ENCODE measurements around the gene SLC35F3.

SLC35F3 gene

DNA sequence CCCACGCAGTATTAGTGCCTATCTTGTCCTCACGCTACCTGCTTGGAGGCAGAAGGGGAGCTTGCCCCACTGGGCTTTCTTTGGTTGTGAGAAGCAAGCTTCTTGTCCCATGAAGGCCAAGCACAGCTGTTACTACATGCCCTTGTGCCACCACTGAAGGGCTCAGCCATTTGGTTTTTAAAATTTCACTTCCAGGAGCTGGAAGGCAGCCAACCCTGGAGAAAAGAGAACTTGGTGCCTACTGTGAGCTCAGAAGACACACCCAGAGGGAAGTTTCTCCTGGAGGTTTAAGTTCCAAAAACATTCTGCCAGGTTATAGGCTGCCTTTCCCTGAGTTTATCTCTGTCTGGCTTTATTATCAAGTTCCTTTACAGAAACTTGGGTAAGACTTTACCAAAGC, 187.4 kb downstream of the SLC35F3 start:
- Histone ChIP-seq H3K4me1 (ENCODE audit: control insufficient read depth, low read length) (no peaks in the 10 kb centered on the region), H3F3A (ENCODE audit: control insufficient read depth, insufficient read depth) (no peaks in the 10 kb centered on the region), H3K9me2 (replicated peaks; ENCODE audit: control insufficient read depth, low read length) (no peaks in the 10 kb centered on the region), H4K20me1 (ENCODE audit: control insufficient read depth, insufficient read depth, low read depth, low read length) (no peaks in the 10 kb centered on the region), H3K9me3 (ENCODE audit: control insufficient read depth, insufficient read depth, low read length) (no peaks in the 10 kb centered on the region), H3K4me2 (ENCODE audit: low read length) (no peak overlapping the region), H3K36me3 (ENCODE audit: control insufficient read depth, low read length) (no peaks in the 10 kb centered on the region), H3K79me2 (ENCODE audit: control insufficient read depth, low read length) (no peaks in the 10 kb centered on the region), H3K27ac (ENCODE audit: low read depth, low read length) (no peak overlapping the region), H3K4me3 (ENCODE audit: low read length) (no peak overlapping the region), H3K27me3 (ENCODE audit: control insufficient read depth, low read length) (no peaks in the 10 kb centered on the region)
- TF ChIP-seq, protein P1, sequence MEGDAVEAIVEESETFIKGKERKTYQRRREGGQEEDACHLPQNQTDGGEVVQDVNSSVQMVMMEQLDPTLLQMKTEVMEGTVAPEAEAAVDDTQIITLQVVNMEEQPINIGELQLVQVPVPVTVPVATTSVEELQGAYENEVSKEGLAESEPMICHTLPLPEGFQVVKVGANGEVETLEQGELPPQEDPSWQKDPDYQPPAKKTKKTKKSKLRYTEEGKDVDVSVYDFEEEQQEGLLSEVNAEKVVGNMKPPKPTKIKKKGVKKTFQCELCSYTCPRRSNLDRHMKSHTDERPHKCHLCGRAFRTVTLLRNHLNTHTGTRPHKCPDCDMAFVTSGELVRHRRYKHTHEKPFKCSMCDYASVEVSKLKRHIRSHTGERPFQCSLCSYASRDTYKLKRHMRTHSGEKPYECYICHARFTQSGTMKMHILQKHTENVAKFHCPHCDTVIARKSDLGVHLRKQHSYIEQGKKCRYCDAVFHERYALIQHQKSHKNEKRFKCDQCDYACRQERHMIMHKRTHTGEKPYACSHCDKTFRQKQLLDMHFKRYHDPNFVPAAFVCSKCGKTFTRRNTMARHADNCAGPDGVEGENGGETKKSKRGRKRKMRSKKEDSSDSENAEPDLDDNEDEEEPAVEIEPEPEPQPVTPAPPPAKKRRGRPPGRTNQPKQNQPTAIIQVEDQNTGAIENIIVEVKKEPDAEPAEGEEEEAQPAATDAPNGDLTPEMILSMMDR (IDR thresholded peaks at IDR 0.05; ENCODE audit: low read depth, low read length, poor library complexity, severe bottlenecking), result no peak
- TF ChIP-seq EZH2phosphoT487 (IDR thresholded peaks at IDR 0.05; ENCODE audit: borderline replicate concordance, low read length), result no peak

DNA sequence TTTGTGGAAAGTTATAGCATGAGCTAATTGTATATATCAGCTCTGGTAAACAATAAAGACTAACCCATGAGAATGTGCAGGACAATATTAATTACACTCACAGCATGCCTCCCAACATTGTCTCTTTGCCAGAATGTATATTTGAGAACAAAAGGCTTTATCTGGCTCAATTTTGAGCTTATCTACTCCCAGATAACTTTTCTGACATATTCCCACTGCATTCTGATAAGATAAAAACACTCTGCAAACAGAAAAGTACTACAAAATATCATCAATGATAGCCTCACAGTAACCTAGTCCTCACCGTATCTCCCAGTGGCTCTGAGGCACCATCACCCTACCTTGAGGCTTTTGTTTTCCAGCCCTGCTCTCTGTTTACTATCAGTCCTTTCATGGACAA, 188.6 kb downstream of the SLC35F3 start:
- no peak overlapping the region for H3K4me2 ChIP-seq (ENCODE audit: low read length)
- no peak for TF ChIP-seq EZH2phosphoT487 (IDR thresholded peaks at IDR 0.05; ENCODE audit: borderline replicate concordance, low read length)
- TF ChIP-seq, protein P1 (IDR thresholded peaks at IDR 0.05; ENCODE audit: low read depth, low read length, poor library complexity, severe bottlenecking), result no peak
- no peaks in the 10 kb centered on the region for H3K27me3 ChIP-seq (ENCODE audit: control insufficient read depth, low read length)
- H3K4me3 ChIP-seq (ENCODE audit: low read length), result no peak overlapping the region
- no peaks in the 10 kb centered on the region for H3K9me2 ChIP-seq (replicated peaks; ENCODE audit: control insufficient read depth, low read length)
- H4K20me1 ChIP-seq (ENCODE audit: control insufficient read depth, insufficient read depth, low read depth, low read length), result no peaks in the 10 kb centered on the region
- no peaks in the 10 kb centered on the region; the same call in 1 of the 2 replicates for H3K9me3 ChIP-seq (ENCODE audit: control insufficient read depth, insufficient read depth, low read length)
- no peak overlapping the region for H3K27ac ChIP-seq (ENCODE audit: low read depth, low read length)
- H3K4me1 ChIP-seq (ENCODE audit: control insufficient read depth, low read length), result no peaks in the 10 kb centered on the region
- H3K36me3 ChIP-seq (ENCODE audit: control insufficient read depth, low read length), result no peaks in the 10 kb centered on the region
- no peaks in the 10 kb centered on the region for H3F3A ChIP-seq (ENCODE audit: control insufficient read depth, insufficient read depth)
- H3K79me2 ChIP-seq (ENCODE audit: control insufficient read depth, low read length), result no peaks in the 10 kb centered on the region

DNA sequence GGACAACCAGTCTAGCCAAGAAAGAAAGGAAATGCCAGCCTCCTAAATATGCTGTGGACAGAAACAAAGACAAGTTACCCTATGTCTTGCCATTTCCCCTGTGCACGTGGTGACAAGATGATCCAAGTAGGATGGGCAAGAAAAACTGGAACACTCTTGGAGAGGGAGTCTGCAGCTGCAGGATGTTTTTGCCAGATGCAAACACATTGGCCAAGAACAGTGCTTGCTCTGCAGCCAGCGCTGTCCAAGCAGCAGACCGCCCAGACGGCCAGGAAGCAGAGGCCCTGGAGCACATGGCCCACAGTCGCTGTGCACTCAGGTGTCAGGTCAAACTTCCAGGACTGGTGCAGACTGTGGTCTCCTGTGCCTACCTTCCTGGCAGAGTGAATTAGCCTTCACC, 189.3 kb downstream of the SLC35F3 start:
- Histone ChIP-seq H3K79me2 (ENCODE audit: control insufficient read depth, low read length) (no peaks in the 10 kb centered on the region), H3K4me2 (ENCODE audit: low read length) (no peak overlapping the region), H3K4me1 (ENCODE audit: control insufficient read depth, low read length) (no peaks in the 10 kb centered on the region), H3F3A (ENCODE audit: control insufficient read depth, insufficient read depth) (no peaks in the 10 kb centered on the region), H3K36me3 (ENCODE audit: control insufficient read depth, low read length) (no peaks in the 10 kb centered on the region), H4K20me1 (ENCODE audit: control insufficient read depth, insufficient read depth, low read depth, low read length) (no peaks in the 10 kb centered on the region), H3K4me3 (ENCODE audit: low read length) (no peak overlapping the region), H3K9me2 (replicated peaks; ENCODE audit: control insufficient read depth, low read length) (no peaks in the 10 kb centered on the region), H3K27ac (ENCODE audit: low read depth, low read length) (no peak overlapping the region), H3K27me3 (ENCODE audit: control insufficient read depth, low read length) (no peaks in the 10 kb centered on the region), H3K9me3 (ENCODE audit: control insufficient read depth, insufficient read depth, low read length) (peaks cover 4% of the 10 kb centered on the region; the same call in 1 of the 2 replicates)
- TF ChIP-seq, protein P1 (IDR thresholded peaks at IDR 0.05; ENCODE audit: low read depth, low read length, poor library complexity, severe bottlenecking), result no peak
- TF ChIP-seq EZH2phosphoT487 (IDR thresholded peaks at IDR 0.05; ENCODE audit: borderline replicate concordance, low read length), result no peak
